GM21619 (cell line): ENCODE results near the gene MSH3.
"Not testable (repeated sequence)": the region's sequence is repeated elsewhere in the genome, so short reads cannot be mapped to it uniquely, and the experiment has no call there.

Experiments
- ATAC-seq: cut with Tn5 transposase; IDR thresholded peaks from one replicate; pipeline ENCODE4 v1.9.1; 2021; ENCODE audit not compliant: unreplicated experiment

Gene MSH3

DNA sequence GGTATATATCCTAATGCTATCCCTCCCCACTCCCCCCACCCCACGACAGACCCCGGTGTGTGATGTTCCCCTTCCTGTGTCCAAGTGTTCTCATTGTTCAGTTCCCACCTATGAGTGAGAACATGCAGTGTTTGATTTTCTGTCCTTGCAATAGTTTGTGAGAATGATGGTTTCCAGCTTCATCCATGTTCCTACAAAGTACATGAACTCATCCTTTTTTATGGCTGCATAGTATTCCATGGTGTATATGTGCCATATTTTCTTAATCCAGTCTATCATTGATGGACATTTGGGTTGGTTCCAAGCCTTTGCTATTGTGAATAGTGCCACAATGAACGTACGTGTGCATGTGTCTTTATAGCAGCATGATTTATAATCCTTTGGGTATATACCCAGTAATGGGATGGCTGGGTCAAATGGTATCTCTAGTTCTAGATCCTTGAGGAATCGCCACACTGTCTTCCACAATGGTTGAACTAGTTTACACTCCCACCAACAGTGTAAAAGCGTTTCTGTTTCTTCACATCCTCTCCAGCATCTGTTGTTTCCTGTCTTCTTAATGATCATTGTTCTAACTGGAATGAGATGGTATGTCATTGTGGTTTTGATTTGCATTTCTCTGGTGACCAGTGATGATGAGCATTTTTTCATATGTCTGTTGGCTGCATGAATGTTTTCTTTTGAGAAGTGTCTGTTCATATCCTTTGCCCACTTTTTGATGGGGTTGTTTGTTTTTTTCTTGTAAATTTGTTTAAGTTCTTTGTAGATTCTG is 186.8 kb downstream of the MSH3 start:
- not testable (repeated sequence) for ATAC-seq

DNA sequence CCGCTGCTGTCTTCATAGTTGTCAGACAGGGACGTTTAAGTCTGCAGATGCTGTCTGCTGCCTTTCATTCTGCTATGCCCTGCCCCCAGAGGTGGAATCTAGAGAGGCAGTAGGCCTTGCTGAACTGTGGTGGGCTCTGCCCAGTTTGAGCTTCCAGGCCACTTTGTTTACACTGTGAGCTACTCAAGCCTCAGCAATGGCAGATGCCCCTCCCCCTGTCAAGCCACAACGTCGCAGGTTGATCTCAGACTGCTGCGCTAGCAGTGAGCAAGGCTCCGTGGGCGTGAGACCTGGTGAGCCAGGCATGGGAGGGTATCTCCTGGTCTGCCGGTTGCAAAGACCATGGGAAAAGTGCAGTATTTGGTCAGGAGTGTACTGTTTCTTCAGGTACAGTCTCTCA is 192.0 kb downstream of the MSH3 start:
- ATAC-seq, result not testable (repeated sequence)

DNA sequence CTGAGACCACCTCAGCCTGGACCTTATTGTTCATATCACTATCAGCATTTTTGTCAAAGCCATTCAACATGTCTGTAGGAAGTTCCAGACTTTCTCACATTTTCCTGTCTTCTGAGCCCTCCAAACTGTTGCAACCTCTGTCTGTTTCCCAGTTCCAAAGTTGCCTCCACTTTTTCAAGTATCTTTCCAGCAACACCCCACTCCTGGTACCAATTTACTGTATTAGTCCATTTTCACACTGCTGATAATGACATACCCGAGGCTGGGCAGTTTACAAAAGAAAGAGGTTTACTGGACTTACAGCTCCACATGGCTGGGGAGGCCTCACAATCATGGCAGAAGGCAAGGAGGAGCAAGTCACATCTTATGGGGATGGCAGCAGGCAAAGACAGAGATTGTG is 195.7 kb downstream of the MSH3 start:
- ATAC-seq, result not testable (repeated sequence)

DNA sequence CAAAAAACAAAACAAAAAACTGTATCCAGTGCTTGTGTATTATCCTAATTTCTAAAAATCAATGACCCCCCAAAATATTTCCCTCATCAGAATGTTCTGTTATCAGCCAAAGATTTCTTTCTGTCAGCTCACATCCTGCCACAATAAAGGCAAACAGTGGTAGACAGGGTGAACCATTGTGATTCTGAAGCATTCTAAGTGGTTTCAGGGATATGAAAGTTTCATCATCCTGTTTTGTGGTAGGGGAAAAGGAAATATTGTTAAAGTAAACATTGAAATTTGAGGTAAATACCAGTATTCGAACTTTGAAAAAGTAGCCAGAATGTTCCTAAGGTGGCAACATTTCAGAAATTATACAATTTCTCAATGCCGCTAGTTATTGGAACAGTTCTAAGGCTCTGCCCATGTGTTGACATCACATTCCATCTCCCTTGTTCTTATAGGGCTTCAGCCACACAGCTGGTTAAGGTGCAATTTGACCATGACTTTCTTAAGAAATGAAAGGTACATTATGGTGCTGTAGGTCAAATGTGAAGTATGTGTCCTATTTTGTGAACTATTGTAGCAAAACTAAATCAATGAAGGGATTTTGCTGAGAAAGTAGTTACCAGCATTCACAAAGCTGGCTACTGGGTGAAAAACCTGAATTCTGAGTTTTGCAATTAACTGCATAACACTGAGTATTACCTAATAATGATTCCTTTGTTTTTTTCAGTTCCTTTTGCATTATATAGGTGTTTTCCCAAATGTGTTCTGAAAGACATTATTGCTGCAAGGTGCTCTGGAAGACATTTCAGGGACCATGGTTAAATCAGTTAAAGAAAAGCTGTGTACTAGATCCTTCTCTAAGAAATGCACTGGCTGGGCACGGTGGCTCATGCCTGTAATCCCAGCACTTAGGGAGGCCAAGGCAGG is 198.1 kb downstream of the MSH3 start:
- ATAC-seq, result no peak

DNA sequence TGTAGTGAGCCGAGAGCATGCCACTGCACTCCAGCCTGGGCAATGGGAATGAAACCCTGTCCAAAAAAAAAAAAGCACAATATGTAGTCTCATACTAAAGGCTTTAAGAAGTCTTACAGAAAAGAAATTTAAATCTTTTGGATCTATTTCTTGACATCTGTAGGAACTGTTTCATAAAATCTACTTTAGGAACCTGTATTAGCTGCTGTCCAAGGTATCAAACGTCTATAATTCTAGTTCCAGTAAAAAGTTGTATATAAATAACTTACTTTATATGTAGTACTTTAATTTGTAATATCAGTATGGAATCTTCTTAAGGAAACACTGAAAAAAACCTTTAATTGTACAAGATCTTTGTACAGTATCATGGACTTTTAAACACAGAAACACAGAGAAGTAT is 199.0 kb downstream of the MSH3 start:
- ATAC-seq, result no peak

DNA sequence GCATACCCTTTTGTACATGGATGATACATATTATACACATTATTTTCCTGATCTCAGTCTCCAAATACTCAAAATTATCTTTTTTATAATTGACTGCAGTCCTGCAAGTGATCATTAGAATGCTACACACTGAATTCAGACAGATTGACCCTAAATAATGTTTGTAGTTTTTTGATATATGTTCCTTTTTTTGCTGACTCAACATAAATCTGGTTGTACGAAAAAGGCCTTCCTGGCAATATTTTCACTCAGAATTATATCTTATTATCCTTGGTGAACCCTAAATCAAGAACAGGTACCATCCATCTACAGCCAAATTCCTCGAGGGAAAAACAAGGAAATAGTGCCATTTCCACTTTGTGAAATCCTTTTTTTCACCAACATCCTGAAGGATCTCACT is 200.1 kb downstream of the MSH3 start:
- no peak for ATAC-seq

DNA sequence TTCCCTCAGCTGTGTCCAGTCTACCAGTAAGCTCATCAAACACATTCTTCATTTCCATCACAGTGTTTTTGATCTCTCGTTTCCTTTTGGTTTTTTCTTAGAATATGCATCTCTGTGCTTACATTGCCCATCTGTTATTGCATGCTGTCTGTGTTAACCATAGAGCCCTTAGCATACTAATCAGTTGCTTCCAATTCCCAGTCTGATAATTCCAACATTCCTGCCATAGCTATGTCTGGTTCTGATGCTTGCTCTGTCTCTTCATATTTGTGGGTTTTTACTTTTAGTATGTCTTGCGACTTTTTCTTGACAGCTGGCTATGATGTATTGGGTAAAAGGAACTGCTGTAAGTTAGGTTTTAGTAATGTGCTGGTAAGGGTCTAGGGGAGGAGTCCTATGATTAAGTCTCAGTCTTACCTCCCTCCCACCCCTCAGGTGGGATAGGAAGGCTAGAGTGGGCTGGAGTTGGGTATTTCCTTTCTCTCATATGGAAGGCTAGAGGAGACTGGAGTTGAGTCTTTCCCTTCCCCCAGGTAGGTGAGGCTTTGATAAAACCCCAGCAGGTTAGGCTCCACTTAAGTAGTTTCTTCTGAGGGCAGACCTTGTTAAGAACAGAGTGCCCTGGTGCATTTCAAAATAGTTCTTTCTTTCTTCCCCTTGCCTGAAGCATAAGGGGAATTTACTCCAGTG is 206.6 kb downstream of the MSH3 start:
- ATAC-seq, result no peak

DNA sequence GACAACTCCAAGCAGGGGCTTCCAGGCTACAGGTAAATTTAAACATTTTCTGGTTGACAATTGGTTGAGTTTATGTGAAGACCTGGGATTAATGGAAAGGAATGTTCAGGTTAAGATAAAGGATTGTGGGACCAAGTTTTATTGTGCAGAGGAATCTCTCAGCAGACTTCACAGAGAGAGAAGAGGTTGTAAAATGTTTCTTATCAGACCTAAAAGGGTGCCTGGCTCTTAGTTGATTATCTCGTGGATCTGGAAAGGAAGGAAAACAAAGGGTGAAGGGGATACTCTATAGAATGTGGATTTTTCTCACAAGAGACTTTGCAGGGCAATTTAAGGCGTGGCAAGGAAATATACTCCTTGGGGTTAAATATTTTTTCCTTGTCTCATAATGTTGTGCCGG is 209.3 kb downstream of the MSH3 start:
- no peak for ATAC-seq

DNA sequence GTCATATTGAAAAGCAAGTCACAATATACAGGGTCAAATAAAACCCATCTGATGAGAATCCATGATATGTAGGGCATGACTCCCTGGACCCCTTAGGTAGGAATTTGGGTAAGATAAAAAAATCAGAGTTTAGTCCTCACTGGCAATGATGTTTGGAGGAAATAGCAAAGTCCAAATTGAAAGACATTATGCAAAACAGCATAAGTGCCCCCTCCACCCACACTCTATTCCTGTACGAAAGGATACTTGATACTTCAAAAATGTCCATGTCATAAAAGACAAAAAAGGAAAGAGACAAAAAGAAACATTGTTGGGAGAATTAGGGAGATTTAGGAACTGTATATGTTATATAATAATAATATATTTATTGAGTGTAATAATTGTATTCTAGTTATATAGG is 209.7 kb downstream of the MSH3 start:
- no peak for ATAC-seq

DNA sequence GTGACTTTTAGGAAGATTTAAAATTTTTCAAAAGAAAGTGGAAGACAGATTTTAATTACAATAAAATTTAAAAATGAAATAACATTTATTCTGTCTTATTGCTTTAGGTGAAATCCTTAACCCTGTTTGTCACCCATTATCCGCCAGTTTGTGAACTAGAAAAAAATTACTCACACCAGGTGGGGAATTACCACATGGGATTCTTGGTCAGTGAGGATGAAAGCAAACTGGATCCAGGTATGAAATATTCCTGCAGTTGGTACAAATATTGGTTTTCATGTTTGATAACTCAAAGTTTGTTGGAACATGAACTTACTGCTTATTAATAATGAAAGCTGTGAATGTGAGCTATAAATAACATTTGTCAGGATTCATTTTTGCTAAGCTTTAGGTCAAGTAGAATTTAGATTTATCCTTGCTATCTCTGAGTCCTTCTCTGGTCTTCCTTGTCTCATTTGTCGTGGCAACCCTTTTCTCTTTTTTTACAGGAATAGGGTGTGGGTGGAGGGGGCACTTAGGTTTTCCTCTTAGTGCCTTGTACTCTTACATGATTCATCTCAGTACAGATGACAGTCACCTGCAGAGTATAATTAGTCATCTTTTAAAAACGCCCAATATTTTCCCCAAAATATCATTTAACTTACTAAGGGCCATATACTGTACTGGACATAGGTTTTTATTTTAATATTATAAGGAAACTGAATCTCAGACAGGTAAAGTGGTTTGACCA is 210.4 kb downstream of the MSH3 start:
- peak; percentile 75 for ATAC-seq

DNA sequence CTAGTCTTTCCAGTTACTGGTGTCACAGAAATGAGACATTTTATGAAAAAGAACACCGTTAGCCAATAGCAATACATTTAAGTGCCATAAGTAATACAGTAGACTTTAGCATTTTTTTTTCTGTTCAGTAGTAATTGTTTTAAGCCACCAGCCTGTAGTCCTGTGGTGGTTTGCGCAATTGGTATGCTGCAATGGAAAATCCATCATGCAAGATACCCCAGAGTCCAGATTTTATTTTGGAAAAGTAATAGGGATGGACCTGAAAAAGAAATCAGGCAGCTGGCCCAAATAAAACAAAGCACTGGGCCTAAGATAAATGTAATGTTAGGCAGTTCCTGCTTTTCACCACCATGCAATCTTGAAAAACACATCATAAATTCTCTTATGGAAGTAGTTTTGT is 211.1 kb downstream of the MSH3 start:
- no peak for ATAC-seq

DNA sequence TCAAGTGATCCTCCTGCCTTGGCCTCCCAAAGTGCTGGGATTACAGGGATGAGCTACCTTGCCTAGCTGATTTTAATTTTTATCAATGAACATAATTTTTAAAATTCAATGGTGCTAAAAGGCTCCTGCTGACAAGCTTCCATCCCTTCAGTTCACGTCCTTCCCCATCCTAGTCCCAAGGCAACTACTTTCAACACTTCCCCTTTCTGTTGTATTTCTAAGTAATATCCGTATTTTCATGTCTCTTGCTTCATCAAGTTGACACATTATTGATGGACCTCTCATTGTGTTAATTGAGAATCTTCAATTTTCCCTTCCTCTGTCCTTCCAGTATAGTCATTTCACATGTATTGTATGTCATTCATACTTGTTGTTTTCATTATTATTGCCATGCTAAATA is 211.9 kb downstream of the MSH3 start:
- ATAC-seq, result no peak

DNA sequence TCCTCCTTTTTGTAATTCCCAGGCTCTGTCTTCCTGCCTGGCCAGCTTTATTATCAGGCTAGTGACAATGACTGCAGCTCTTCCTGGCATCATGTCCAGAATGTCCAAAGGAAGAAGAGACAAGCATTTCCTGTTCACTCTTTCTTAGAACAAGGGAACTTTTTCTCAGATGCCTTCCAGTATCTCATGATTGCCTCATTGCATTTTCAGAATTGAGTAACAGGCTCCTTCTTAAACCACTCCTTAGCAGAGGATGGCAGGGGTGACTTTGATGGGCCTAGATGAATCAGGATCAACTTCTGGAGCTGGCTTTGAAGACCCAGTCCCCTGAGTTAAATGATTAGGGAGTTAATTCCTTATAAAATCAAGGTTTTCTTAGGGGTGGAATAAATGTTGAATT is 212.8 kb downstream of the MSH3 start:
- no peak for ATAC-seq

DNA sequence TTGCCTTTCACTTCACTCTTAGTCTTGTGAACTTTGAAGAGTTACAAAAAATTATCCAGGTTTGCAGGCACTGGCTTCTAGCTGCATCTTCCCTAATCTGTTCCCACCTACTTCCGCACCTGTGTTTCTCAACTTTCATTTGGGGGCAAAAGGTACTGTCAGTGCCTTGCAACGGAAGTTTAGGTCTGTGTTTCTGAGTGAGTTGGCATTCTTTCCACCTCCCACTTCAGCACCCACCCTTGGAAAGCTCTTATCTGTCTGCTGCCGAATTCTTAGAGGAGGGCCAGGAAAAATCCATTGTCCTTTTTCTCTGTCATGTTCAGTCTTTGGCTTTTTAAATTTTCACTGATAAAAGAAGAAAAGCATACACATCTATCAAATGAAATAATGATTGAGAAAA is 216.0 kb downstream of the MSH3 start:
- no peak for ATAC-seq

DNA sequence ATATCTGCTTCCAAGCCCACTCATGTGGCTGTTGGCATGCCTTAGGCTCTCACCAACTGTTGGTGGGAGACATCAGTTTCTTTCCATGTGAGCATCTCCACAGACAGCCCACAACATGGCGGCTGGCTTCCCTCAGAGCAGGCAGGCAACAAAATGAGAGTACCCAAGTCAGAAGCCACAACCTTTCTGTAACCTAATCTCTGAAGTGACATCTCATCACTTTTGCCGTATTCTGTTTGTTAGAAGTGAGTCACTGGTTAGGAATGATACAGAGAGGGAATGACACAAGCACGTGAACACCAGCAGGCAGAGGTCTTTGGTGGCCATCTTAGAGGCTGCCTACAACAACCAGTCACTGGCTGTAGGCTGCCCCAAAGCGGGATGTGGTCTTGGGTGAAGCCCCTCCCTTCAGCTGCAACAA is 217.1 kb downstream of the MSH3 start:
- no peak for ATAC-seq

DNA sequence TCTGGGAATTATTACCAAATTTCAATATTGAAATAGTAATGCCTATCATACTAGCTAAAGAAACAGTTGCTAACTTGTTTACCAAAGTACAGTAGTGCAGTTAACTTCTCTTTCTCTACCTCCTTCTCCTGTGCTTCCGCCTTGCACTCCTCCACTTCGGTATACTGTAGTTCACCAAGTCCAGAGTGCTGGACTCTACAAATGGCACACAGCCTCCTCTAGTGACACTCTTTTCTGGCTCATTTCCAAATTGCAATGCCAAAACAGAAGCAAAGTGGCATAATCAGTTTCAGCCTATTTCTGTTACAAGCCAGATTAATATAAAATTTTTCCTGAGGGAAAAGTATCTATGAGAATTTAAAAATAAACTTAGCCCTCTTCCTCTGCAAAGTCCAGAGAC is 219.7 kb downstream of the MSH3 start:
- ATAC-seq, result no peak

DNA sequence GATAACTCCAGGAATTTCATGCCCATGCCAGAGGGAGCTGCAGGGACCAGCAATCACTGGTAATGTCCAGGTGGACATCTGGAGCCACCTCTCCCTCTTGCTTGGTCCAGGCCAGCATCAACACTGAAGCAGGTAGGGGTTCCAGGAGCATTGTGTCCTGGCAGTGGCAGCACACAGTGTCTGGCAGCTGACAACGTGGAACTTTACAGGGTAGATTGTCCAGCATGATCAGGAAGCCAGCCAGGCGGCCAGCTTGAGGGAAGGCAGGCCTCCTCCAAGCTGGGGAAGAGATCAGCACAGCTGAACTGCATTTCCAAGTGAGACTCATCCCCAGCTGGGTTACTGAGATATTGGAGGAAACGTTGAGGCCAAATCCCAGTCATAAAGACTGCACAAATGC is 223.1 kb downstream of the MSH3 start:
- no peak for ATAC-seq

DNA sequence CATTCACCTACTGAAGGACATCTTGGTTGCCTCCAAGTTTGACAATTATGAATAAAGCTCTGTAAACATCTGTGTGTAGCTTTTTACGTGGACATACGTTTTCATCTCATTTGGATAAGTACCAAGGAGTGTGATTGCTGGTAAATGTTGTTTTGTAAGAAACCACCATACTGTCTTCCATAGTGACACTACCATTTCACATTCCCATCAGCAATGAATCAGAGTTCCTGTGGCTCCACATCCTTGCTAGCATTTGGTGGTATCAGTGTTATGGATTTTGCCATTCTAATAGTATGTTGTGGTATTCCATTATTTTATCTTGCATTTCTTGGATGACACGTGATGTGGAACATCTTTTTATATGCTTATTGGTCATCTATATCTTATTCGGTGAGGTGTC is 227.3 kb downstream of the MSH3 start:
- no peak for ATAC-seq

DNA sequence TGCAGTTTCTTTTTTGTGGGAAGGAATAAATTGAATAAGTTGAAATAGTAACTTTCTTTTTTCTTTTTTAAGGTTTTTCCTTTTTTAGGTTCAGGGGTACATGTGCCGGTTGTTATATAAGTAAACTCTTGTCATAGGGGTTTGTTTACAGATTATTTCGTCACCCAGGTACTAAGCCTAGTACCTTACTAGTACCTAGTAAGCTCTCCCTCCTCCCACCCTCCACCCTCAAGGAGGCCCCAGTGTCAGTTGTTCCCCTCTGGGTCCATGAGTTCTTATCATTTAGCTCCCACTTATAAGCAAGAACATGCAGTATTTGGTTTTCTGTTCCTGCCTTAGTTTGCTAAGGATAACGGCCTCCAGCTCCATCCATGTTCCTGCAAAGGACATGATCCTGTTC is 228.9 kb downstream of the MSH3 start:
- ATAC-seq, result not testable (repeated sequence)

DNA sequence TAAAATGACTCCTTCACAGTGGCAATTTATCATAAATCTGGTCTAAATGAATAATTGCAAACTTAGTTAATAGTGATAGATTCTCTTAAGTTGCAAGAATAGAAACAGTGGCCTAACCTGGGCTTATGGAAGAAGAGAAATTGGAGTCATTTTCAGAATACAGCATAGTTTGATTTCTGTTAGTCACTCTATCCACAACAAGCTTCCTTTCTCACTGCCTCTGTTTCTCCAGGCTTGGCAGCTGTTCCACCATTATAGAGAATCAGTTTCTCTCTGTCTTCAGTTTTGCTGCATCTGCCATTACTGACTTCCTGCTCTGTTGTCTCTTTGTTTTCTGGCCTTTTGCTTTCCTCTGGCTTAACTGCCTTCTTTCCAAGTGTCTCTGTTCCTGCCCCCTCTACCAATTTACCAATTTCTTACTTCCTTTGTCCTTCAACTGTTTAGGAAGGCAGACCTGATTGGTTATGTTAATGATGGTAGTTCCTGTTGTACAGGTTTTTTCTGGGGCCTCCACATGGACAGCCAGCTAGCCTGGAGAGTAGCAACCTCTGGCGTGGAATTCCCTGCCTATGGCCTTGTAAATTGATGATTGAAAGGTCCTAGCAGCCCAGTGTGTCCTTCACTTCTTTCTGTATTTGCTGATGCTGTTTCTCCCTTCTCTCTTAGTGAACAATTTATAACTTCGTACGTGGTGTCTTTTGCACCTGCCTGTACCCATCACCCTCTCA is 229.8 kb downstream of the MSH3 start:
- ATAC-seq, result no peak
